Thyroid gland (tissue), 4 donors: ENCODE measurements around the gene STH.

Source experiments
- CTCF ChIP-seq, 6 experiments: fragments of 200-600 bp in 3 of 6; fragments of 450-650 bp in 3 of 6; sonication (generic) in 3 of 6; IDR thresholded peaks; one replicate each; pipeline ENCODE4 v1.5.1; 2016 to 2019; ENCODE audit warnings: antibody characterized with exemption in 6 of 6, mild to moderate bottlenecking in 2 of 6, inconsistent platforms in 1 of 6, moderate library complexity in 1 of 6
- POLR2A ChIP-seq, 2 donors: fragments of 450-650 bp; IDR thresholded peaks; one replicate each; pipeline ENCODE4 v1.6.1; 2017; ENCODE audit warnings: antibody characterized with exemption in 2 of 2, mild to moderate bottlenecking in 2 of 2, moderate library complexity in 1 of 2

GRCh38 chr17:45979137-45979536 is 19.9 kb upstream of the STH start:
- no peak for TF ChIP-seq POLR2A (IDR thresholded peaks at IDR 0.05)
- TF ChIP-seq CTCF (IDR thresholded peaks at IDR 0.05): no peak
